Activated CD8-positive, alpha-beta memory T cell treated with anti-CD3 and anti-CD28 coated beads, Interleukin-2, amount 10 ng/mL, durations not matched to agents 7 days and 5 days (primary cell): ENCODE data around the gene AQP9. TPM values are rescaled to one million over a fixed set of nuclear protein-coding genes. Genes with fewer than 3 reads are reported as not detected.
"Not testable (repeated sequence)": the region's sequence is repeated elsewhere in the genome, so short reads cannot be mapped to it uniquely, and the experiment has no call there.

Source experiments
- ATAC-seq: fragments of 150-1000 bp; cut with Tn5 transposase; one replicate; pipeline ENCODE4 v1.10.0; 2021; ENCODE audit warnings: moderate library complexity
- CTCF ChIA-PET: fragments of 350-600 bp; sonication (Branson Sonifier 250); formaldehyde crosslinking; loops from one replicate; lab custom pipeline; 2021; ENCODE audit warnings: antibody characterized with exemption; lab: Charles Lee
- DNase-seq: peaks from one replicate; pipeline ENCODE4 v3.0.0-alpha.2; 2020
- H3K27ac Mint-ChIP-seq: one replicate; pipeline ENCODE4 v1.8.0; 2021; ENCODE audit warnings: mild to moderate bottlenecking, mixed read lengths
- H3K27me3 Mint-ChIP-seq: one replicate; pipeline ENCODE4 v1.8.0; 2021; ENCODE audit warnings: mixed read lengths
- H3K36me3 Mint-ChIP-seq: one replicate; pipeline ENCODE4 v1.8.0; 2021; ENCODE audit warnings: mild to moderate bottlenecking, mixed read lengths
- H3K4me1 Mint-ChIP-seq: one replicate; pipeline ENCODE4 v1.8.0; 2021; ENCODE audit warnings: mixed read lengths
- H3K4me3 Mint-ChIP-seq: one replicate; pipeline ENCODE4 v1.8.0; 2021; ENCODE audit warnings: mild to moderate bottlenecking, moderate library complexity, mixed read lengths
- H3K9me3 Mint-ChIP-seq: one replicate; pipeline ENCODE4 v1.8.0; 2022; ENCODE audit warnings: low read depth, mixed read lengths
- total RNA-seq, 2 experiments: library from RNA; stranded (reverse); gene quantifications; one replicate each; pipeline ENCODE4 v1.2.3, GENCODE V29; 2021

AQP9 gene
- total RNA-seq, 2 experiments from 2014 or later: not detected

- DNase-seq, H3K27ac Mint-ChIP-seq, H3K4me1 Mint-ChIP-seq, H3K36me3 Mint-ChIP-seq, H3K27me3 Mint-ChIP-seq, H3K9me3 Mint-ChIP-seq, H3K4me3 Mint-ChIP-seq, ATAC-seq, CTCF ChIA-PET: not testable (repeated sequence)
Observed at GRCh38 chr15:58208217-58208616, 70.0 kb downstream of the AQP9 start.

GRCh38 chr15:58209007-58209481, 70.9 kb downstream of the AQP9 start:
- DNase-seq, H3K27ac Mint-ChIP-seq, H3K4me3 Mint-ChIP-seq, H3K4me1 Mint-ChIP-seq, H3K27me3 Mint-ChIP-seq, H3K9me3 Mint-ChIP-seq, H3K36me3 Mint-ChIP-seq, ATAC-seq, CTCF ChIA-PET: not testable (repeated sequence)

GRCh38 chr15:58210031-58210430, 71.8 kb downstream of the AQP9 start:
- DNase-seq, CTCF ChIA-PET, H3K27ac Mint-ChIP-seq, H3K4me3 Mint-ChIP-seq, H3K36me3 Mint-ChIP-seq, H3K27me3 Mint-ChIP-seq, H3K4me1 Mint-ChIP-seq, ATAC-seq, H3K9me3 Mint-ChIP-seq: not testable (repeated sequence)

DNA sequence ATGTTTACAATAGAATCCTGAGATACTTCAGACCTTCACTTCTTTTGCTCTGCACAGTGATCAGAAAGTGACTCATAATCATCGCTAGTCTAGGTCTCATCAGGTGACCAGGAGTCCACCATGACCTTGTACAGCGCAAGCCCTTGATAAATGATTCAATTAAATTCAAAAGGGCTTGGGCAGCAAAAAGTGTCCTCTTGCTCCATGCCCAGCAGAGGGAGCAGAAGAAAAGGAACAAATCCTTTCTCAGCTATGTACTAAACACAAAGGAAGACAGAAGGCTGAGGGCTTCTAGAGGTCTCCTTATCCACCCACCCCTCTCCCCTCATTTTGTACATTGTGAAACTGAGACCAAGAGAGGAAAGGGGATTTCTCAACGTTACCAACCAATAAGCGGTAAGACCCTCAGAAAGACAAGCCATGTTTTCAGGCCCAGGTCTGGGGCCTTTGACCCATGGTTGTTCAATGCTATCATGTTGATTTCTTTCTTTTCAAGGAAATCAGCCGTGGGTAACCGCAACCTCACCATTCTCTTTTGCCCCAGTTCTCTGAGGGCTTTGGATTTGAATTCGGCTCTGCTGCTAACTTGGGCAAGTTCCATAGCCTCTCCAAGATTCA, 74.8 kb downstream of the AQP9 start:
- H3K27me3 Mint-ChIP-seq: peaks cover 5% of the 10 kb centered on the region
- CTCF ChIA-PET: interaction anchor here (1.4 to 1.7 kb wide), 2 partner anchors 10 to 15 kb away, joined by 3 to 5 read pairs; no protein-coding TSS in a partner anchor
- H3K4me1 Mint-ChIP-seq: peaks cover 2% of the 10 kb centered on the region
- H3K4me3 Mint-ChIP-seq: no peak overlapping the region
- H3K36me3 Mint-ChIP-seq: no peaks in the 10 kb centered on the region
- H3K9me3 Mint-ChIP-seq: no peaks in the 10 kb centered on the region
- no peak overlapping the region for H3K27ac Mint-ChIP-seq
- ATAC-seq (no peak), DNase-seq (no peak)

DNA sequence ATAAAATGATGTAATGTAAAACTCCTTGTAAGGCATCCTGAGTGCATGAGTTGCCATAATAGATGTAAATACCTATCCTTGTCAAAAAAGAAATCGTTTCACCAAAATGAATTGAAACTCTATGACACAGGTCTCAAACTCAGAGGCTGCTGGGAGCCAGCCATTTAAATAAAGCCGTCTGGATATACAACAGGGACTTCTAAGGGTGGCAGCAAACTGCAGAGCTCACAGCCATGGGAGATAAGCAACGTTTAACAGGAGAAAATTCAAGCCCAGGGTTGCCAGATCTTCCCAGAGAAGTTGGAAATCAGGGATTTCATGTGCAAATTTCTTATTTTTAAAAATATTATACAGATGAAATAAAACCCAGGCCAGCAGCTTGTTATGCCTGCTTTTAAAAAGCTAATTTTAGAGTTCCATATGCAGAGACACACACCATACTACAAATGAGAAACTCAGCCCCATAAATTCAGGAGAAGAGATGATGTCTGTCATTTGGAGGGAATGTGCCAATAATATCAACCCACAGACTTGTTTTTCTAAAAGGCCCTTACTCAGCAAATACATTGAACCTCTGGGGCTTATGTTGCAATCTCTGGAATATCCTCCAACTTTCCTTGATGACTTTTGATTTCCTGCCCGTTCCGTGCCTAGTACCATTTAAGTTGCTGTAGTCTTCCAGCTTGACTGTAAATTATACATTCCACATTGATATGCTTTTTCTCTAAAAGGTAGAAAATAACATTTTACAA, 75.6 kb downstream of the AQP9 start:
- H3K4me1 Mint-ChIP-seq: no peaks in the 10 kb centered on the region
- H3K27me3 Mint-ChIP-seq: peaks cover 9% of the 10 kb centered on the region
- H3K36me3 Mint-ChIP-seq: no peaks in the 10 kb centered on the region
- no peak for DNase-seq
- no peak for ATAC-seq
- CTCF ChIA-PET: interaction anchor here (1.4 to 1.8 kb wide), 2 partner anchors 9 to 14 kb away, joined by 3 to 5 read pairs; no protein-coding TSS in a partner anchor
- no peaks in the 10 kb centered on the region for H3K9me3 Mint-ChIP-seq
- H3K27ac Mint-ChIP-seq: no peak overlapping the region
- H3K4me3 Mint-ChIP-seq: no peak overlapping the region

DNA sequence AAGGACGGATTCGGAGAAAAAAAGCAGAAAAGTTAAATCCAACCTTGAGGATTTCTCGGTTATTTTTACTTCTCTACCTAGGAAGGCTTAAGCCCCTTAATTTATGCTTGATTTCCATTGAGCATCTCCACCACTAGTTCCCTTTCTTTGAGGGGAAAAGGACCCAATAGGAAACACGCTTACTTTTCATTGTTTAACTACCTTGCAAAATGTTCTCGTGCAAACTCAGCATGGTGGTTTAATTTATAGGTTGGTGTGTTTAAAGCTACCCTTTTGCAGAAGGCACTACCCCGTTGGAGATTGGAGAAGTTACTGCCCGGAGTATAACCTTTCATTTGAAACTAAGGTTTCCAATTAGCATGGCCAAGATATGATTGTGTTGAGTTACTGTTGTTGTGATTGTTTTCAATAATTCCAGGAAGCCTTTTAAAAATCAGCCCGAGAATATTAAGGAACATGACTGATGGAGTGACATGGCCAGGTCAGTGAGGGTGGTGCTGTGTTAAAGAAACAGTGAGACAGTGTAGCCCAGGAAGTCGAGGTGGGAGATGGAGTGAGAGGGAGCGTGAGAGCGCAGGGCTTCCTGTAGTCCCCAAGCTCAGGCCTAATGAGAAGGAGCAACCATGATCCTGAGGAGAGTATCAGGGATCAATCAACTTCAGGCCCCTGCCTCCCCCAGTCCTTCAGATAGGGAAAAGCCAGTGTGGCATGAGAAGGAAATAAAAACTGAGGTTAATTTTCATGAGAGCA, 76.6 kb downstream of the AQP9 start:
- Mint-ChIP-seq H3K9me3 (no peaks in the 10 kb centered on the region), H3K4me1 (no peaks in the 10 kb centered on the region), H3K36me3 (no peaks in the 10 kb centered on the region), H3K27ac (no peak overlapping the region), H3K27me3 (peaks cover 17% of the 10 kb centered on the region), H3K4me3 (no peak overlapping the region)
- no peak for ATAC-seq
- CTCF ChIA-PET: interaction anchor here (1.0 to 1.8 kb wide), 3 partner anchors 8 to 652 kb away, joined by 3 to 5 read pairs (median 3); no protein-coding TSS in a partner anchor
- DNase-seq: no peak

DNA sequence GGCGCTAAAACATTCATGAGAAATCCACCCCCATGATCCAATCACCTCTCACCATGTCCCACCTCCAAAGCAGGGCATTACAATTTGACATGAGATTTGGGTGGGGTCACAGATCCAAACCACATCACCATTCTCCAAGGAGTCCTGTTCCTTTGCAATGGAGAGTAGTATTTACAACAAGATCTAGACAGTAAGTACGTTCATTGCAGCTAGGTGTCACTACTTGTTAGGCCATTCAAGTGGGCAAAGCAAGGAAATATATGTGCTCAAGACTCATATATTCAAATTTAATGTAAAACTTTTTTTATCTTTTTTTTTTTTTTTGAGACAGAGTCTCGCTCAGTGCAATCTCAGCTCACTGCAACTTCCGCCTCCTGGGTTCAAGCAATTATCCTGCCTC, 79.3 kb downstream of the AQP9 start:
- CTCF ChIA-PET: interaction anchor here (1.2 to 1.5 kb wide), 2 partner anchors 11 to 644 kb away, joined by 3 to 8 read pairs; no protein-coding TSS in a partner anchor
- H3K4me3 Mint-ChIP-seq: no peak overlapping the region
- H3K36me3 Mint-ChIP-seq: no peaks in the 10 kb centered on the region
- no peak overlapping the region for H3K27ac Mint-ChIP-seq
- ATAC-seq (no peak), DNase-seq (no peak)
- H3K9me3 Mint-ChIP-seq: no peaks in the 10 kb centered on the region
- H3K4me1 Mint-ChIP-seq: no peaks in the 10 kb centered on the region
- peaks cover 25% of the 10 kb centered on the region for H3K27me3 Mint-ChIP-seq

GRCh38 chr15:58221591-58222241, 83.5 kb downstream of the AQP9 start:
- Mint-ChIP-seq H3K27ac (no peak overlapping the region), H3K36me3 (no peaks in the 10 kb centered on the region), H3K27me3 (peaks cover 21% of the 10 kb centered on the region), H3K4me1 (no peaks in the 10 kb centered on the region), H3K4me3 (no peak overlapping the region), H3K9me3 (no peaks in the 10 kb centered on the region)
- DNase-seq: no peak
- CTCF ChIA-PET: interaction anchor here (1.1 kb wide), 1 partner anchor 8 kb away, joined by 3 read pairs; no protein-coding TSS in a partner anchor
- no peak for ATAC-seq

DNA sequence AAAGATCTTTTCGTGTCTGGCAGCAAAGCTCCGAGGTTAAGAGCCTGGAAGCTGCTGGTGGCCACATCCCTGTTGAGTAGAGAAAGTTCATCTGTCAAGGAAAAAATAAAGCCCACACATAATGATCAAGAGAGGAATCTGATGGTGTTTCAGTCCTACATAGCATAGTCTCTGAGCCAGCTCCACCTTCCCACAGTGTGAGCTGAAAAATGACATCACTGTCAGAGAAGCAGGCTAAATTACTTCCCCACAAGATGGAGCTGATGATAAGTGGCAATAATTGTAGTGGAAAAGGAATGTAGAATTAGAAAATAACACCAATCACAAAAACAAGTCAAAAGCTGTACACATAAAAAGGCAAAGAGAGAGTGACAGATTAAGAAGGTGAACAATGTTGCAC, 84.5 kb downstream of the AQP9 start:
- Mint-ChIP-seq H3K36me3 (no peaks in the 10 kb centered on the region), H3K9me3 (no peaks in the 10 kb centered on the region), H3K4me3 (no peak overlapping the region), H3K27me3 (peaks cover 21% of the 10 kb centered on the region), H3K27ac (no peak overlapping the region), H3K4me1 (no peaks in the 10 kb centered on the region)
- no peak for ATAC-seq
- DNase-seq: no peak
- CTCF ChIA-PET: interaction anchor here (1.1 kb wide), 1 partner anchor 9 kb away, joined by 3 read pairs; no protein-coding TSS in a partner anchor

GRCh38 chr15:58223432-58223831, 85.3 kb downstream of the AQP9 start:
- peaks cover 19% of the 10 kb centered on the region for H3K27me3 Mint-ChIP-seq
- CTCF ChIA-PET: no interaction called here
- H3K9me3 Mint-ChIP-seq: no peaks in the 10 kb centered on the region
- DNase-seq: no peak
- no peak overlapping the region for H3K4me3 Mint-ChIP-seq
- ATAC-seq: no peak
- H3K27ac Mint-ChIP-seq: no peak overlapping the region
- H3K36me3 Mint-ChIP-seq: no peaks in the 10 kb centered on the region
- peaks cover 1% of the 10 kb centered on the region for H3K4me1 Mint-ChIP-seq

- Mint-ChIP-seq H3K4me3 (no peak overlapping the region), H3K27ac (no peak overlapping the region), H3K27me3 (peaks cover 17% of the 10 kb centered on the region), H3K9me3 (no peaks in the 10 kb centered on the region), H3K36me3 (no peaks in the 10 kb centered on the region), H3K4me1 (peaks cover 8% of the 10 kb centered on the region)
- CTCF ChIA-PET: no interaction called here
- ATAC-seq: no peak
- DNase-seq: no peak
Observed at GRCh38 chr15:58224068-58224467, 85.9 kb downstream of the AQP9 start.

DNA sequence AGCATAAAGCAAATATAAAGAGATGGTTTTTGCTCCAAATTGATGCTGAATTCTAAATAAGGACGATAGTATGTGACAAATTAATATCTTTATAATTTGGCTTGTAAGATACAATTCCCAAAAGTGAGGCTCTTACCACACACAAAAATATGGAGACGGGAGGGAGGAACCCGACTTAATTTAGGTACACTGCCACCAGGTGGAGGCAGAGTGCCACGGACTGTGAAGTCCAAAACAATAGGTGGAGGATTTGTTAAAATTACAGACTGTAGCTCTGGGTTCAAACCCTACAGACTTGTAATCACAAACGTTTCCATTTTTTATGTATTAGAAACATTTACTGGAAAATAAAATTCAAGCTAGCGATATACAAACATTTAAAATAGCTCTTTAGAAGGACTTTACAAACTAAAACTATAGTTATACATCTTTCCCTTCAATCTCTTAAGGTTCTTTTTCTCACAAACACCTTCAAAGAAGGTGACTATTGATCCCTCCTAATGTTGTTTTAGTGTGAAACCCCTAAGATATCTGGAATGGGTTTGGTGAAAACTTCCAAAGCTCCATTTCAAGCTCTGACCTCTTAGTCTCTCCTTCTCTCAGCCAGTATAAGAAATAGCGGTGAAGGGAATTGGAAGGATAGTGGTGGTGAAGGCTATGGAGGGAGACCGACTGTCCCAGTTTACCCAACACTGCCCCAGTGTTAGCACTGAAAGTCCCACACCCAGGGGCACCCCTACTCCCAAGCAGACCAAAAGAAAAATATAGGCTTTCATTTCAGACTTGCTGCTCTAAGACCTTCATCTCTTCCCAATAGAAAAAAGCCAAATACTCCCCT, 89.7 kb downstream of the AQP9 start:
- H3K27me3 Mint-ChIP-seq: peaks cover 18% of the 10 kb centered on the region
- no peak overlapping the region for H3K4me3 Mint-ChIP-seq
- no peaks in the 10 kb centered on the region for H3K9me3 Mint-ChIP-seq
- no peaks in the 10 kb centered on the region for H3K36me3 Mint-ChIP-seq
- H3K27ac Mint-ChIP-seq: no peak overlapping the region
- H3K4me1 Mint-ChIP-seq: peaks cover 10% of the 10 kb centered on the region
- DNase-seq (peak; percentile 76), ATAC-seq (peak; percentile 71)
- CTCF ChIA-PET: interaction anchor here (0.6 to 2.3 kb wide), 29 partner anchors 10 to 1301 kb away, joined by 3 to 13 read pairs (median 3); partner anchors contain the start of gene MINDY2
